Testis (tissue), 2 donors: Measurements from ENCODE around the gene ACADS.

Experiments
- POLR2A ChIP-seq: fragments of 450-650 bp; IDR thresholded peaks from one replicate; pipeline ENCODE4 v1.6.1; 2017; ENCODE audit warnings: antibody characterized with exemption, mild to moderate bottlenecking, moderate library complexity
- TF ChIP-seq, protein P1 (sequence below), 3 experiments: fragments of 450-650 bp in 2 of 3; fragments of 200-600 bp in 1 of 3; sonication (generic) in 1 of 3; IDR thresholded peaks; one replicate each; pipeline ENCODE4 v1.5.1; 2016 to 2019; ENCODE audit warnings: antibody characterized with exemption in 3 of 3, mild to moderate bottlenecking in 2 of 3, moderate library complexity in 1 of 3

GRCh38 chr12:120721866-120722265, 3.8 kb upstream of the ACADS start:
- TF ChIP-seq, protein P1, sequence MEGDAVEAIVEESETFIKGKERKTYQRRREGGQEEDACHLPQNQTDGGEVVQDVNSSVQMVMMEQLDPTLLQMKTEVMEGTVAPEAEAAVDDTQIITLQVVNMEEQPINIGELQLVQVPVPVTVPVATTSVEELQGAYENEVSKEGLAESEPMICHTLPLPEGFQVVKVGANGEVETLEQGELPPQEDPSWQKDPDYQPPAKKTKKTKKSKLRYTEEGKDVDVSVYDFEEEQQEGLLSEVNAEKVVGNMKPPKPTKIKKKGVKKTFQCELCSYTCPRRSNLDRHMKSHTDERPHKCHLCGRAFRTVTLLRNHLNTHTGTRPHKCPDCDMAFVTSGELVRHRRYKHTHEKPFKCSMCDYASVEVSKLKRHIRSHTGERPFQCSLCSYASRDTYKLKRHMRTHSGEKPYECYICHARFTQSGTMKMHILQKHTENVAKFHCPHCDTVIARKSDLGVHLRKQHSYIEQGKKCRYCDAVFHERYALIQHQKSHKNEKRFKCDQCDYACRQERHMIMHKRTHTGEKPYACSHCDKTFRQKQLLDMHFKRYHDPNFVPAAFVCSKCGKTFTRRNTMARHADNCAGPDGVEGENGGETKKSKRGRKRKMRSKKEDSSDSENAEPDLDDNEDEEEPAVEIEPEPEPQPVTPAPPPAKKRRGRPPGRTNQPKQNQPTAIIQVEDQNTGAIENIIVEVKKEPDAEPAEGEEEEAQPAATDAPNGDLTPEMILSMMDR (IDR thresholded peaks at IDR 0.05) = no peak
- TF ChIP-seq POLR2A = no peak
